ENCODE data around the gene SEPTIN6. TPM values are rescaled to one million over a fixed set of nuclear protein-coding genes. Genes with fewer than 3 reads are reported as not detected.
A peak's percentile ranks its signal among the peaks of the same experiment; 100 is the strongest.

The SEPTIN6 gene
- total RNA-seq, 1 donor from 2014 or later = 39.4 TPM

- no peaks in the 10 kb centered on the region for H3K27me3 Mint-ChIP-seq (ENCODE audit: low read depth)
- H3K27ac Mint-ChIP-seq (ENCODE audit: unreplicated experiment) = peak overlapping the region; percentile 84
- TF ChIP-seq, protein P1, sequence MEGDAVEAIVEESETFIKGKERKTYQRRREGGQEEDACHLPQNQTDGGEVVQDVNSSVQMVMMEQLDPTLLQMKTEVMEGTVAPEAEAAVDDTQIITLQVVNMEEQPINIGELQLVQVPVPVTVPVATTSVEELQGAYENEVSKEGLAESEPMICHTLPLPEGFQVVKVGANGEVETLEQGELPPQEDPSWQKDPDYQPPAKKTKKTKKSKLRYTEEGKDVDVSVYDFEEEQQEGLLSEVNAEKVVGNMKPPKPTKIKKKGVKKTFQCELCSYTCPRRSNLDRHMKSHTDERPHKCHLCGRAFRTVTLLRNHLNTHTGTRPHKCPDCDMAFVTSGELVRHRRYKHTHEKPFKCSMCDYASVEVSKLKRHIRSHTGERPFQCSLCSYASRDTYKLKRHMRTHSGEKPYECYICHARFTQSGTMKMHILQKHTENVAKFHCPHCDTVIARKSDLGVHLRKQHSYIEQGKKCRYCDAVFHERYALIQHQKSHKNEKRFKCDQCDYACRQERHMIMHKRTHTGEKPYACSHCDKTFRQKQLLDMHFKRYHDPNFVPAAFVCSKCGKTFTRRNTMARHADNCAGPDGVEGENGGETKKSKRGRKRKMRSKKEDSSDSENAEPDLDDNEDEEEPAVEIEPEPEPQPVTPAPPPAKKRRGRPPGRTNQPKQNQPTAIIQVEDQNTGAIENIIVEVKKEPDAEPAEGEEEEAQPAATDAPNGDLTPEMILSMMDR (conservative IDR thresholded peaks at IDR 0.05) = no peak
- H3K4me3 Mint-ChIP-seq = peak overlapping the region; percentile 80
- no peak for DNase-seq (ENCODE audit: low read depth, low spot score)
- peaks cover 19% of the 10 kb centered on the region for H3K4me1 Mint-ChIP-seq
- peaks cover 4% of the 10 kb centered on the region for H3K36me3 Mint-ChIP-seq (ENCODE audit: low read depth)
- H3K9me3 Mint-ChIP-seq = peaks cover 3% of the 10 kb centered on the region
Measured at GRCh38 chrX:119695535-119696050, 2.6 kb upstream of the SEPTIN6 start.

DNA sequence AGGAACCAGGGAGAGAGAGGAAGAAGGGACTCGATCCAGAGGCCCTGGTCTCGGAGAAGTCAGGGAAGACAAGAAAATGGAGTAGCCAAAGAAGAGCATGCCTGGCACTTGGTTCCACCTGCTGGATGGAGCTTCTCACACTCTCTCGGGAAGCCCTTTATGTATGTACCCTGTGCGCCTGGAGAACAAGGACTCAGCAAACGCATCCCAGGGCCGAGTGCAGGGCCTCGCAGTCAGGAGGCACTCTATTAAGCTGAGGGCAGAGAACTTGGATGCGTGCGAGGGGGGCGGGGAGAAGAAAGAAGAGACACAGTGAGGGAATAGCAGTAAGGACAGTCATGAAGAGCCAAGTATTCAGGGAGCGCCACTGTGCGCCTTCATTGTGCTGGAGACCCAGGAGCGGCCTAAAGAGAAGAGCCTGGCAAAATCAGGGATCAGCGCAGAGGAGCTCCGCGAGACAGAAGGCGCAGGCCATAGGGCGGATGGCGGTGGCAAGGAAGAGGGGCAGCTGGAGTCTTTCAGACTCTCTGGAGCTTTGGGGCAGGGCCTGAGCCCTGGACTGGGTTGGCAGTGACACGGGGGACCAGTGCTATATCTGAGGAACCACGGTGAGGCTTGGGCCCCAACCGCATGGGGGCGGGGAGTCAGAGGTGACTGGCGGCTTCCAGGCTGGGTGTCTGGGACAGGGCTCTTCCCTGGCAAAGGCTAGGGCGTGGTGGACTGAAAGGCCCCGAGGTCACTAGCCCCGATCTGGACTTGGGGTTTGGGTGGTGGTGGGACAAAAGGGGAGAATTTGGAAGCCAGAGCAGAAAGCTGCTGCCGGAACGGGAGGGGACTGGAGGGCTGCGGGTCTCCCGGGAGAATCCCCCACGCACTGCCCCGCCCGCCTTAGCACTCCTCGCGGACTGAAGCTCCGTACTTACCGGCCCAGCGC lies 1.9 kb upstream of the SEPTIN6 start:
- no peaks in the 10 kb centered on the region for H3K27me3 Mint-ChIP-seq (ENCODE audit: low read depth)
- peaks cover 19% of the 10 kb centered on the region for H3K4me1 Mint-ChIP-seq
- DNase-seq (ENCODE audit: low read depth, low spot score) = no peak
- H3K4me3 Mint-ChIP-seq = peak overlapping the region; percentile 93
- H3K9me3 Mint-ChIP-seq = peaks cover 3% of the 10 kb centered on the region
- no peak overlapping the region for H3K27ac Mint-ChIP-seq (ENCODE audit: unreplicated experiment)
- peaks cover 4% of the 10 kb centered on the region for H3K36me3 Mint-ChIP-seq (ENCODE audit: low read depth)
- TF ChIP-seq, protein P1 (conservative IDR thresholded peaks at IDR 0.05) = no peak

DNA sequence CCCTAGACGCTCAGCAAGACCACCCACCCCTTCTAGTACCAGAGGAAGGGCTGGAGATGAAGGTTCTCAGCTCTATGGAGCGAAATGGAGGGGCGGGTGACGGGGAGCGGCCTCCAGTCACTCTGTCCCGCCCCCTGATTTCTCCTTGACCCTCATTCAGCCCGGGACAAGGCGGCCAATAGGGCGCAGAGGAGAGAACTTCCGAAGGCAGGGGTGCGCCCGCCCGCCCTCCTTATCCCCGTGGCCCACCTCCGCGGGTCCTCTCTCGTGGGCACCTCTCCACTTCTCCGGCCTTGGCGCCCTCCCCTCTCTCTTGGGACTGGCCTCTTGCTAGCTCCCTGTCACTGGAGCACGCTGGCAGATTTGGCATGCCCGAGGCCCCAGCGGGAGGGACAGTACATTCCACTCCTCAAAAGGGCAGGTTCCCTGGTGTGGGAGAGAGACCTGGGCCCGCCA lies 1.1 kb upstream of the SEPTIN6 start:
- no peaks in the 10 kb centered on the region for H3K27me3 Mint-ChIP-seq (ENCODE audit: low read depth)
- peak overlapping the region; percentile 93 for H3K4me3 Mint-ChIP-seq
- TF ChIP-seq, protein P1 (conservative IDR thresholded peaks at IDR 0.05) = no peak
- peaks cover 4% of the 10 kb centered on the region for H3K36me3 Mint-ChIP-seq (ENCODE audit: low read depth)
- peaks cover 19% of the 10 kb centered on the region for H3K4me1 Mint-ChIP-seq
- DNase-seq (ENCODE audit: low read depth, low spot score) = no peak
- no peak overlapping the region for H3K27ac Mint-ChIP-seq (ENCODE audit: unreplicated experiment)
- H3K9me3 Mint-ChIP-seq = peaks cover 3% of the 10 kb centered on the region

DNA sequence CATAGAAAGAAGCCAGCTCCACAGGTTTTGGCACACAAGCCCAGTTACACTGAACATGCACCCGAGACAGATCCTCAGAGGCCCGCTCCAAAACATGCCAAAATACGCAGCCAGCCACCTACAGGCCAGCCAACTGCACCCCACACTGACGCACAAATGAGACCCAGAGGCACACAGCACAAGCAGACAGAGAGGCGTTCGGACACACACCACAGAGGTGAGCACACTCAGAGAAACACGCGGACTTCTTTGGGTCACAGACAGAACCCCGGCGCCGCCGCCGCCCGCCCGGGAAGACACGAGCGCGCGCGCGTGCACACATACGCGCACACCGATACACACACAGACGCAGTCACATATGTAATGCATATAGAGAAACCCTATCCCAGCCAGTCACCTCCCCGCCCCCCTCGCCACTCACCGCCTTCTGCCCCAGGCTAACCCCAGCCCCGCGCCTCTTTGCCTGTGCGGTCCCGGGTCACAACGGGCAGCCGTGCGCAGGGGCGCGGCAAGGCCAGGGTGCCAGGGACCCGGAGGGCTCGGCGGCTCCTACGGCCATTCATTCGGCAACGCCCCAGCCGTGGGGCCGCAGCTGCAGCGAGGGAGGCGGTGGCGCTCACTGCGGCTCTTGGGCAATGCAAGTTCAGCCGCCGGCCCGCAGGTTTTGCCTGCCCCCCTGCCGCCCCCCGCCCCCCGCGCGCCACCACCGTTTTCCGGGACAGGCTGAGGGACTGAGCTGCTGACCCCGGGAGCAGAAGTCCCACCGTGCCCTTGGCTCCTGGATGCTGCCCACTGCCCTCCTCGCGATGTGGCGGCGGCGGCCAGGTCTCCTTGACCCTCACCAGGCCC lies 553 bp downstream of the SEPTIN6 start:
- H3K27ac Mint-ChIP-seq (ENCODE audit: unreplicated experiment) = peak overlapping the region; percentile 93
- peaks cover 14% of the 10 kb centered on the region for H3K4me1 Mint-ChIP-seq
- DNase-seq (ENCODE audit: low read depth, low spot score) = peak; percentile 14
- no peaks in the 10 kb centered on the region for H3K27me3 Mint-ChIP-seq (ENCODE audit: low read depth)
- H3K4me3 Mint-ChIP-seq = peak overlapping the region; percentile 93
- TF ChIP-seq, protein P1 (conservative IDR thresholded peaks at IDR 0.05) = peak; percentile 16
- peaks cover 4% of the 10 kb centered on the region for H3K36me3 Mint-ChIP-seq (ENCODE audit: low read depth)
- H3K9me3 Mint-ChIP-seq = peaks cover 3% of the 10 kb centered on the region

Data from neural crest cell (in vitro differentiated cells).